HCT116 (cell line): ENCODE data around the gene HOXD9. TPM values are rescaled to one million over a fixed set of nuclear protein-coding genes. Genes with fewer than 3 reads are reported as not detected.

Experiments used
- ATAC-seq: fragments of 200-7000 bp; cut with Tn5 transposase; 2 replicates; pipeline ENCODE4 v1.9.1; 2020; ENCODE audit warnings: mild to moderate bottlenecking, moderate library complexity
- BruUV-seq: library from RNA; stranded (reverse); fragments of 400-500 nt; replicated peaks from 2 replicates; lab custom pipeline; 2021; lab: Mats Ljungman, UMichigan
- CTCF ChIA-PET: fragments of 300-600 bp; sonication (Branson Sonifier 250); formaldehyde crosslinking; loops from one replicate; lab custom pipeline; 2021; ENCODE audit warnings: antibody characterized with exemption; lab: Charles Lee
- POLR2A ChIA-PET: fragments of 300-600, 350-600 bp; sonication (Branson Sonifier 250); formaldehyde crosslinking; loops from one replicate; lab custom pipeline; 2021; ENCODE audit warnings: antibody characterized with exemption; lab: Charles Lee
- RAD21 ChIA-PET, 2 experiments: fragments of 300-600 bp; sonication (Branson Sonifier 250); formaldehyde crosslinking; loops; one replicate each; lab custom pipeline; 2023; ENCODE audit warnings: low total read pairs in 2 of 2; ENCODE audit not compliant: uncharacterized antibody in 2 of 2, unreplicated experiment in 2 of 2, low non-redundant PET in 1 of 2; lab: Charles Lee
- DNase-seq: peaks from one replicate; pipeline ENCODE4 v3.0.0-alpha.2; 2010; ENCODE audit warnings: low read depth, low spot score
- H2AFZ ChIP-seq: fragments of 200-600 bp; shearing (Covaris generic), sonication (generic); 2 replicates; pipeline ENCODE4 v1.6.1; 2017; ENCODE audit warnings: low read depth, mixed run types, mixed read lengths, antibody characterized with exemption, low read length; ENCODE audit not compliant: poor library complexity, severe bottlenecking
- H3K27ac ChIP-seq: 2 replicates; pipeline ENCODE4 v1.5.1; 2012; ENCODE audit warnings: low read depth, low read length
- H3K27me3 ChIP-seq: fragments of 200-600 bp; sonication (generic); 2 replicates; pipeline ENCODE4 v1.6.1; 2016; ENCODE audit warnings: mixed run types, low read length, mixed read lengths; ENCODE audit not compliant: insufficient read depth
- H3K36me3 ChIP-seq, 2 experiments: fragments of 200-500 bp in 1 of 2; fragments of 200-600 bp in 1 of 2; sonication (Bioruptor generic) in 1 of 2; sonication (generic) in 1 of 2; 2 replicates each; pipeline versions ENCODE4 v1.5.1 to v1.6.1; 2014 to 2016; ENCODE audit warnings: low read length in 2 of 2, inconsistent platforms in 1 of 2, mixed read lengths in 1 of 2, mixed run types in 1 of 2; ENCODE audit not compliant: insufficient read depth in 2 of 2, control insufficient read depth in 1 of 2
- H3K4me1 ChIP-seq, 2 experiments: fragments of 200-600 bp in 1 of 2; sonication (generic) in 1 of 2; 2 replicates each; pipeline versions ENCODE4 v1.5.1 to v1.6.1; 2012 to 2017; ENCODE audit warnings: low read length in 2 of 2, inconsistent platforms in 1 of 2, mild to moderate bottlenecking in 1 of 2, mixed read lengths in 1 of 2, mixed run types in 1 of 2, moderate library complexity in 1 of 2; ENCODE audit not compliant: insufficient read depth in 2 of 2, control insufficient read depth in 1 of 2
- H3K4me2 ChIP-seq: fragments of 200-600 bp; sonication (generic); 2 replicates; pipeline ENCODE4 v1.6.1; 2017; ENCODE audit warnings: mixed run types, low read length, mixed read lengths
- H3K4me3 ChIP-seq, 2 experiments: fragments of 200-600 bp in 1 of 2; sonication (generic) in 1 of 2; replicated peaks in 1 of 2; 2 replicates each; pipeline ENCODE4 v1.5.1; 2011 to 2016; ENCODE audit warnings: low read length in 2 of 2, control low read depth in 1 of 2, low read depth in 1 of 2, mild to moderate bottlenecking in 1 of 2, mixed read lengths in 1 of 2, mixed run types in 1 of 2
- H3K79me2 ChIP-seq: fragments of 200-600 bp; sonication (generic); 2 replicates; pipeline ENCODE4 v1.6.1; 2017; ENCODE audit warnings: mild to moderate bottlenecking, mixed run types, low read length, moderate library complexity, mixed read lengths; ENCODE audit not compliant: insufficient read depth
- H3K9ac ChIP-seq: fragments of 200-600 bp; sonication (generic); 2 replicates; pipeline ENCODE4 v1.6.1; 2016; ENCODE audit warnings: low read length, mixed read lengths
- H3K9me2 ChIP-seq: fragments of 200-600 bp; sonication (generic), shearing (Covaris generic); 2 replicates; pipeline ENCODE4 v1.6.1; 2017; ENCODE audit warnings: mixed run types, mild to moderate bottlenecking, moderate library complexity; ENCODE audit not compliant: insufficient read depth
- H3K9me3 ChIP-seq, 2 experiments: fragments of 200-500 bp in 1 of 2; fragments of 200-600 bp in 1 of 2; sonication (Bioruptor generic) in 1 of 2; sonication (generic) in 1 of 2; 2 replicates each; pipeline ENCODE4 v1.6.1; 2014 to 2017; ENCODE audit warnings: low read length in 2 of 2, mixed read lengths in 2 of 2, inconsistent platforms in 1 of 2, low read depth in 1 of 2, mild to moderate bottlenecking in 1 of 2, mixed run types in 1 of 2, moderate library complexity in 1 of 2; ENCODE audit not compliant: control insufficient read depth in 1 of 2, insufficient read depth in 1 of 2
- H4K20me1 ChIP-seq: fragments of 200-600 bp; sonication (generic), shearing (Covaris generic); 2 replicates; pipeline ENCODE4 v1.6.1; 2017; ENCODE audit warnings: mixed run types, mild to moderate bottlenecking, moderate library complexity; ENCODE audit not compliant: insufficient read depth
- ATF3 ChIP-seq: IDR thresholded peaks from 2 replicates; pipeline ENCODE4 v1.6.1; 2012
- CBX3 ChIP-seq: IDR thresholded peaks from 2 replicates; pipeline ENCODE4 v1.6.1; 2012; ENCODE audit warnings: low read depth
- EGR1 ChIP-seq: IDR thresholded peaks from 2 replicates; pipeline ENCODE4 v1.6.1; 2012; ENCODE audit warnings: low read depth
- ELF1 ChIP-seq: IDR thresholded peaks from 2 replicates; pipeline ENCODE4 v1.6.1; 2012; ENCODE audit warnings: low read depth, borderline replicate concordance
- EZH2 ChIP-seq: fragments of 200-600 bp; sonication (generic); IDR thresholded peaks from 2 replicates; pipeline ENCODE4 v1.6.1; 2017; ENCODE audit warnings: antibody characterized with exemption, mixed run types
- EZH2phosphoT487 ChIP-seq: fragments of 200-600 bp; IDR thresholded peaks from 2 replicates; pipeline ENCODE4 v1.6.1; 2018; ENCODE audit warnings: antibody characterized with exemption, borderline replicate concordance
- FOSL1 ChIP-seq: IDR thresholded peaks from 2 replicates; pipeline ENCODE4 v1.6.1; 2012; ENCODE audit warnings: low read depth
- JUND ChIP-seq: IDR thresholded peaks from 2 replicates; pipeline ENCODE4 v1.6.1; 2012
- POLR2A ChIP-seq: IDR thresholded peaks from 2 replicates; pipeline ENCODE4 v1.7.0; 2011; ENCODE audit warnings: borderline replicate concordance; ENCODE audit not compliant: insufficient read depth, insufficient read length; ENCODE audit errors: extremely low read depth
- POLR2AphosphoS5 ChIP-seq: IDR thresholded peaks from 2 replicates; pipeline ENCODE4 v1.6.1; 2011; ENCODE audit warnings: mild to moderate bottlenecking, low read depth, low read length, moderate library complexity
- RAD21 ChIP-seq: IDR thresholded peaks from 2 replicates; pipeline ENCODE4 v1.6.1; 2012; ENCODE audit warnings: low read depth, mild to moderate bottlenecking
- SIN3A ChIP-seq: IDR thresholded peaks from 2 replicates; pipeline ENCODE4 v1.6.1; 2012; ENCODE audit warnings: low read depth
- SP1 ChIP-seq: IDR thresholded peaks from 2 replicates; pipeline ENCODE4 v1.6.1; 2012; ENCODE audit warnings: low read depth
- SRF ChIP-seq: IDR thresholded peaks from 2 replicates; pipeline ENCODE4 v1.6.1; 2012; ENCODE audit warnings: low read depth
- YY1 ChIP-seq: IDR thresholded peaks from 2 replicates; pipeline ENCODE4 v1.6.1; 2011; ENCODE audit warnings: low read length, low read depth, moderate library complexity, mild to moderate bottlenecking; ENCODE audit not compliant: insufficient replicate concordance; ENCODE audit errors: extremely low read depth
- ZBTB33 ChIP-seq: IDR thresholded peaks from 2 replicates; pipeline ENCODE4 v1.6.1; 2011; ENCODE audit warnings: mild to moderate bottlenecking, low read length, moderate library complexity; ENCODE audit not compliant: insufficient replicate concordance; ENCODE audit errors: extremely low read depth
- ZNF274 ChIP-seq: fragments of 200-500 bp; sonication (Bioruptor generic); IDR thresholded peaks from 2 replicates; pipeline ENCODE4 v1.6.1; 2014; ENCODE audit warnings: mild to moderate bottlenecking, low read depth, low read length, inconsistent platforms
- intact Hi-C: fragments of 100-400 bp; cut with micrococcal nuclease; formaldehyde crosslinking; loops from 2 replicates; pipeline ENCODE4 v1.10.0; 2022
- total RNA-seq: library from RNA; stranded (reverse); gene quantifications from one replicate; pipeline ENCODE4 v1.2.1, GENCODE V29; 2021; ENCODE audit not compliant: unreplicated experiment
- TF ChIP-seq, protein P1 (sequence below), 3 experiments: fragments of 200-600 bp in 1 of 3; sonication (generic) in 1 of 3; IDR thresholded peaks in 2 of 3; conservative IDR thresholded peaks in 1 of 3; 2 replicates each; pipeline ENCODE4 v1.5.1; 2012 to 2017; ENCODE audit warnings: low read depth in 2 of 3, low read length in 2 of 3, antibody characterized with exemption in 1 of 3, borderline replicate concordance in 1 of 3, control low read depth in 1 of 3, mild to moderate bottlenecking in 1 of 3, mixed read lengths in 1 of 3, mixed run types in 1 of 3, moderate library complexity in 1 of 3; ENCODE audit not compliant: insufficient read depth in 1 of 3
- TF ChIP-seq, protein P2 (sequence below): IDR thresholded peaks from 2 replicates; pipeline ENCODE4 v1.6.1; 2012; ENCODE audit warnings: low read depth
- TF ChIP-seq, protein P3 (sequence below): IDR thresholded peaks from 2 replicates; pipeline ENCODE4 v1.6.1; 2012

HOXD9 gene
- total RNA-seq, 1 experiment from 2014 or later: not detected

- Histone ChIP-seq H3K9ac (no peak overlapping the region), H3K4me2 (no peak overlapping the region), H3K9me3 (no peaks in the 10 kb centered on the region), H3K4me1 (no peaks in the 10 kb centered on the region), H3K27me3 (no peaks in the 10 kb centered on the region), H3K27ac (no peak overlapping the region), H3K79me2 (no peaks in the 10 kb centered on the region), H3K4me3 (no peak overlapping the region), H3K9me2 (no peaks in the 10 kb centered on the region), H3K36me3 (no peaks in the 10 kb centered on the region), H4K20me1 (no peaks in the 10 kb centered on the region), H2AFZ (no peak overlapping the region)
- BruUV-seq: no TSS peak
- TF ChIP-seq, protein P1, sequence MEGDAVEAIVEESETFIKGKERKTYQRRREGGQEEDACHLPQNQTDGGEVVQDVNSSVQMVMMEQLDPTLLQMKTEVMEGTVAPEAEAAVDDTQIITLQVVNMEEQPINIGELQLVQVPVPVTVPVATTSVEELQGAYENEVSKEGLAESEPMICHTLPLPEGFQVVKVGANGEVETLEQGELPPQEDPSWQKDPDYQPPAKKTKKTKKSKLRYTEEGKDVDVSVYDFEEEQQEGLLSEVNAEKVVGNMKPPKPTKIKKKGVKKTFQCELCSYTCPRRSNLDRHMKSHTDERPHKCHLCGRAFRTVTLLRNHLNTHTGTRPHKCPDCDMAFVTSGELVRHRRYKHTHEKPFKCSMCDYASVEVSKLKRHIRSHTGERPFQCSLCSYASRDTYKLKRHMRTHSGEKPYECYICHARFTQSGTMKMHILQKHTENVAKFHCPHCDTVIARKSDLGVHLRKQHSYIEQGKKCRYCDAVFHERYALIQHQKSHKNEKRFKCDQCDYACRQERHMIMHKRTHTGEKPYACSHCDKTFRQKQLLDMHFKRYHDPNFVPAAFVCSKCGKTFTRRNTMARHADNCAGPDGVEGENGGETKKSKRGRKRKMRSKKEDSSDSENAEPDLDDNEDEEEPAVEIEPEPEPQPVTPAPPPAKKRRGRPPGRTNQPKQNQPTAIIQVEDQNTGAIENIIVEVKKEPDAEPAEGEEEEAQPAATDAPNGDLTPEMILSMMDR (IDR thresholded peaks at IDR 0.05 in 2 of 3, conservative IDR thresholded peaks at IDR 0.05 in 1 of 3; ENCODE audit: borderline replicate concordance in 1 of 3, insufficient read depth in 1 of 3, low read depth in 2 of 3, low read length in 2 of 3): no peak
- TF ChIP-seq, protein P2, sequence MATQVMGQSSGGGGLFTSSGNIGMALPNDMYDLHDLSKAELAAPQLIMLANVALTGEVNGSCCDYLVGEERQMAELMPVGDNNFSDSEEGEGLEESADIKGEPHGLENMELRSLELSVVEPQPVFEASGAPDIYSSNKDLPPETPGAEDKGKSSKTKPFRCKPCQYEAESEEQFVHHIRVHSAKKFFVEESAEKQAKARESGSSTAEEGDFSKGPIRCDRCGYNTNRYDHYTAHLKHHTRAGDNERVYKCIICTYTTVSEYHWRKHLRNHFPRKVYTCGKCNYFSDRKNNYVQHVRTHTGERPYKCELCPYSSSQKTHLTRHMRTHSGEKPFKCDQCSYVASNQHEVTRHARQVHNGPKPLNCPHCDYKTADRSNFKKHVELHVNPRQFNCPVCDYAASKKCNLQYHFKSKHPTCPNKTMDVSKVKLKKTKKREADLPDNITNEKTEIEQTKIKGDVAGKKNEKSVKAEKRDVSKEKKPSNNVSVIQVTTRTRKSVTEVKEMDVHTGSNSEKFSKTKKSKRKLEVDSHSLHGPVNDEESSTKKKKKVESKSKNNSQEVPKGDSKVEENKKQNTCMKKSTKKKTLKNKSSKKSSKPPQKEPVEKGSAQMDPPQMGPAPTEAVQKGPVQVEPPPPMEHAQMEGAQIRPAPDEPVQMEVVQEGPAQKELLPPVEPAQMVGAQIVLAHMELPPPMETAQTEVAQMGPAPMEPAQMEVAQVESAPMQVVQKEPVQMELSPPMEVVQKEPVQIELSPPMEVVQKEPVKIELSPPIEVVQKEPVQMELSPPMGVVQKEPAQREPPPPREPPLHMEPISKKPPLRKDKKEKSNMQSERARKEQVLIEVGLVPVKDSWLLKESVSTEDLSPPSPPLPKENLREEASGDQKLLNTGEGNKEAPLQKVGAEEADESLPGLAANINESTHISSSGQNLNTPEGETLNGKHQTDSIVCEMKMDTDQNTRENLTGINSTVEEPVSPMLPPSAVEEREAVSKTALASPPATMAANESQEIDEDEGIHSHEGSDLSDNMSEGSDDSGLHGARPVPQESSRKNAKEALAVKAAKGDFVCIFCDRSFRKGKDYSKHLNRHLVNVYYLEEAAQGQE: no peak
- TF ChIP-seq JUND: no peak
- TF ChIP-seq ATF3: no peak
- TF ChIP-seq SIN3A: no peak
- no peak for TF ChIP-seq POLR2A
- no peak for TF ChIP-seq POLR2AphosphoS5
- no peak for TF ChIP-seq CBX3
- TF ChIP-seq ELF1: no peak
- TF ChIP-seq YY1: no peak
- no peak for TF ChIP-seq RAD21
- no peak for TF ChIP-seq SRF
- no peak for TF ChIP-seq EZH2
- TF ChIP-seq ZNF274: no peak
- TF ChIP-seq ZBTB33: no peak
- no peak for TF ChIP-seq EZH2phosphoT487
- TF ChIP-seq, protein P3, sequence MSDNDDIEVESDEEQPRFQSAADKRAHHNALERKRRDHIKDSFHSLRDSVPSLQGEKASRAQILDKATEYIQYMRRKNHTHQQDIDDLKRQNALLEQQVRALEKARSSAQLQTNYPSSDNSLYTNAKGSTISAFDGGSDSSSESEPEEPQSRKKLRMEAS: no peak
- no peak for TF ChIP-seq SP1
- TF ChIP-seq FOSL1: no peak
- no peak for TF ChIP-seq EGR1
- ATAC-seq: no peak
- intact Hi-C loops: no loop called here
- POLR2A ChIA-PET: no interaction called here
- RAD21 ChIA-PET: no interaction called here
- CTCF ChIA-PET: no interaction called here
- no peak for DNase-seq
Measured at GRCh38 chr2:176158855-176159662, 36.5 kb downstream of the HOXD9 start.
